ENCODE measurements around the gene VEZT. TPM values are rescaled to one million over a fixed set of nuclear protein-coding genes. Genes with fewer than 3 reads are reported as not detected.

The VEZT gene
- total RNA-seq, 1 donor from 2014 or later = 107 TPM

- H3K27ac Mint-ChIP-seq = no peak overlapping the region
- peaks cover 33% of the 10 kb centered on the region for H3K4me1 Mint-ChIP-seq
- no peaks in the 10 kb centered on the region for H3K36me3 Mint-ChIP-seq
- no peaks in the 10 kb centered on the region for H3K9me3 Mint-ChIP-seq
- no peaks in the 10 kb centered on the region for H3K27me3 Mint-ChIP-seq (ENCODE audit: low read depth)
- TF ChIP-seq CTCF (IDR thresholded peaks at IDR 0.05; ENCODE audit: unreplicated experiment) = no peak
- DNase-seq (ENCODE audit: low spot score in 2 of 2, unreplicated experiment in 2 of 2) = no peak
- H3K4me3 Mint-ChIP-seq = no peak overlapping the region
These were observed 107.9 kb downstream of the VEZT start for GRCh38 chr12:95325501-95325900.

- Mint-ChIP-seq H3K4me3 (no peak overlapping the region), H3K9me3 (no peaks in the 10 kb centered on the region), H3K27me3 (ENCODE audit: low read depth) (no peaks in the 10 kb centered on the region), H3K36me3 (no peaks in the 10 kb centered on the region), H3K27ac (peak overlapping the region; percentile 16), H3K4me1 (peaks cover 28% of the 10 kb centered on the region)
- no peak for TF ChIP-seq CTCF (IDR thresholded peaks at IDR 0.05; ENCODE audit: unreplicated experiment)
- DNase-seq (ENCODE audit: low spot score in 2 of 2, unreplicated experiment in 2 of 2) = no peak
These were observed 108.8 kb downstream of the VEZT start for GRCh38 chr12:95326445-95326844.

- Mint-ChIP-seq H3K4me1 (peaks cover 24% of the 10 kb centered on the region), H3K27me3 (ENCODE audit: low read depth) (no peaks in the 10 kb centered on the region), H3K9me3 (no peaks in the 10 kb centered on the region), H3K27ac (peak overlapping the region; percentile 16), H3K36me3 (no peaks in the 10 kb centered on the region), H3K4me3 (no peak overlapping the region)
- DNase-seq (ENCODE audit: low spot score in 2 of 2, unreplicated experiment in 2 of 2) = no peak
- no peak for TF ChIP-seq CTCF (IDR thresholded peaks at IDR 0.05; ENCODE audit: unreplicated experiment)
These were observed 109.2 kb downstream of the VEZT start for GRCh38 chr12:95326855-95327254.

- no peaks in the 10 kb centered on the region for H3K36me3 Mint-ChIP-seq
- no peak overlapping the region for H3K27ac Mint-ChIP-seq
- no peak for DNase-seq (ENCODE audit: low spot score in 2 of 2, unreplicated experiment in 2 of 2)
- H3K4me1 Mint-ChIP-seq = peaks cover 10% of the 10 kb centered on the region
- H3K4me3 Mint-ChIP-seq = no peak overlapping the region
- no peaks in the 10 kb centered on the region for H3K27me3 Mint-ChIP-seq (ENCODE audit: low read depth)
- no peaks in the 10 kb centered on the region for H3K9me3 Mint-ChIP-seq
- no peak for TF ChIP-seq CTCF (IDR thresholded peaks at IDR 0.05; ENCODE audit: unreplicated experiment)
These were observed 111.1 kb downstream of the VEZT start for GRCh38 chr12:95328708-95329107.

GRCh38 chr12:95335948-95336347, 118.3 kb downstream of the VEZT start:
- H3K27ac Mint-ChIP-seq = peak overlapping the region; percentile 77
- DNase-seq (ENCODE audit: low spot score in 2 of 2, unreplicated experiment in 2 of 2) = no peak
- H3K27me3 Mint-ChIP-seq (ENCODE audit: low read depth) = no peaks in the 10 kb centered on the region
- H3K36me3 Mint-ChIP-seq = no peaks in the 10 kb centered on the region
- no peak for TF ChIP-seq CTCF (IDR thresholded peaks at IDR 0.05; ENCODE audit: unreplicated experiment)
- peaks cover 24% of the 10 kb centered on the region for H3K4me1 Mint-ChIP-seq
- H3K4me3 Mint-ChIP-seq = peak overlapping the region; percentile 11
- peaks cover 2% of the 10 kb centered on the region for H3K9me3 Mint-ChIP-seq
